Osteocyte (in vitro differentiated cells): Measurements from ENCODE around the gene RIBC2. TPM values are rescaled to one million over a fixed set of nuclear protein-coding genes. Genes with fewer than 3 reads are reported as not detected.

Experiments used
- DNase-seq: peaks from one replicate; pipeline ENCODE4 v3.0.0; 2021; ENCODE audit warnings: mixed read lengths; ENCODE audit not compliant: unreplicated experiment; ENCODE audit errors: extremely low spot score
- H3K27ac Mint-ChIP-seq: one replicate; pipeline ENCODE4 v1.8.0; 2021; ENCODE audit warnings: mild to moderate bottlenecking, mixed read lengths; ENCODE audit not compliant: unreplicated experiment
- H3K27me3 Mint-ChIP-seq: one replicate; pipeline ENCODE4 v1.8.0; 2021; ENCODE audit warnings: mixed read lengths; ENCODE audit not compliant: unreplicated experiment
- H3K36me3 Mint-ChIP-seq: one replicate; pipeline ENCODE4 v1.8.0; 2021; ENCODE audit warnings: mixed read lengths; ENCODE audit not compliant: unreplicated experiment
- H3K4me1 Mint-ChIP-seq: one replicate; pipeline ENCODE4 v1.8.0; 2021; ENCODE audit warnings: mixed read lengths; ENCODE audit not compliant: unreplicated experiment
- H3K4me3 Mint-ChIP-seq: one replicate; pipeline ENCODE4 v1.8.0; 2021; ENCODE audit warnings: mild to moderate bottlenecking, moderate library complexity, mixed read lengths; ENCODE audit not compliant: unreplicated experiment
- H3K9me3 Mint-ChIP-seq: one replicate; pipeline ENCODE4 v1.8.0; 2021; ENCODE audit warnings: mixed read lengths; ENCODE audit not compliant: unreplicated experiment
- total RNA-seq: library from RNA; stranded (reverse); gene quantifications from 2 replicates; pipeline ENCODE4 v1.2.1, GENCODE V29; 2021
- TF ChIP-seq, protein P1 (sequence below): fragments of 200-600 bp; sonication (generic); IDR thresholded peaks from 2 replicates; pipeline ENCODE4 v1.5.0; 2021; ENCODE audit warnings: antibody characterized with exemption, mild to moderate bottlenecking, moderate library complexity

RIBC2 gene
- total RNA-seq, 1 donor from 2014 or later, result 0.56 TPM

DNA sequence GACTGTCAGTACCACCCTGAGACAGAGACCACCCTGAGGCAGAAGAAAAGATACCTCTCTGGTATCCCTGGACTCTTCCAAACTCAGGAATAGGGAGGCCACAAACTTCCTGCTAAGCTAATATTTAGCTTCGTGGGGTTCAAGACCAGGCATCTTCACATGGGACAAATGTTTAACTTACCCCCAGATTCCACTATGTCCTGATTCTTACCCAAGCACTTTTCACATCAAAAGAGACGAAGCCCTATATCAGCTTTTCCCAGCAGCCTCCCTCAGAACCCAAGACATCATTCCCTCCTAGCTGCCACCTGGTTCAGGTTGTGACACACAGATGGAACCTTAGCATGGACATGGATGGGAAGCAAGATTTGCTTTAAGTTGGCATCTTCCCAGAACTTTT lies 32.1 kb upstream of the RIBC2 start:
- H3K4me1 Mint-ChIP-seq, result no peaks in the 10 kb centered on the region
- no peak overlapping the region for H3K27ac Mint-ChIP-seq
- H3K4me3 Mint-ChIP-seq, result no peak overlapping the region
- no peaks in the 10 kb centered on the region for H3K36me3 Mint-ChIP-seq
- H3K27me3 Mint-ChIP-seq, result peaks cover 55% of the 10 kb centered on the region
- H3K9me3 Mint-ChIP-seq, result no peaks in the 10 kb centered on the region
- TF ChIP-seq, protein P1, sequence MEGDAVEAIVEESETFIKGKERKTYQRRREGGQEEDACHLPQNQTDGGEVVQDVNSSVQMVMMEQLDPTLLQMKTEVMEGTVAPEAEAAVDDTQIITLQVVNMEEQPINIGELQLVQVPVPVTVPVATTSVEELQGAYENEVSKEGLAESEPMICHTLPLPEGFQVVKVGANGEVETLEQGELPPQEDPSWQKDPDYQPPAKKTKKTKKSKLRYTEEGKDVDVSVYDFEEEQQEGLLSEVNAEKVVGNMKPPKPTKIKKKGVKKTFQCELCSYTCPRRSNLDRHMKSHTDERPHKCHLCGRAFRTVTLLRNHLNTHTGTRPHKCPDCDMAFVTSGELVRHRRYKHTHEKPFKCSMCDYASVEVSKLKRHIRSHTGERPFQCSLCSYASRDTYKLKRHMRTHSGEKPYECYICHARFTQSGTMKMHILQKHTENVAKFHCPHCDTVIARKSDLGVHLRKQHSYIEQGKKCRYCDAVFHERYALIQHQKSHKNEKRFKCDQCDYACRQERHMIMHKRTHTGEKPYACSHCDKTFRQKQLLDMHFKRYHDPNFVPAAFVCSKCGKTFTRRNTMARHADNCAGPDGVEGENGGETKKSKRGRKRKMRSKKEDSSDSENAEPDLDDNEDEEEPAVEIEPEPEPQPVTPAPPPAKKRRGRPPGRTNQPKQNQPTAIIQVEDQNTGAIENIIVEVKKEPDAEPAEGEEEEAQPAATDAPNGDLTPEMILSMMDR, result no peak
- DNase-seq, result no peak

- peaks cover 66% of the 10 kb centered on the region for H3K27me3 Mint-ChIP-seq
- DNase-seq, result no peak
These were observed 23.9 kb upstream of the RIBC2 start for GRCh38 chr22:45389546-45389945.

GRCh38 chr22:45397806-45398205 lies 15.7 kb upstream of the RIBC2 start:
- Mint-ChIP-seq H3K4me3 (no peak overlapping the region), H3K36me3 (no peaks in the 10 kb centered on the region), H3K4me1 (no peaks in the 10 kb centered on the region), H3K27ac (no peak overlapping the region), H3K9me3 (no peaks in the 10 kb centered on the region), H3K27me3 (peaks cover 67% of the 10 kb centered on the region)
- TF ChIP-seq, protein P1, result no peak
- DNase-seq, result no peak

More at GRCh38 chr22:45389546-45389945, 23.9 kb upstream of the RIBC2 start:
- Mint-ChIP-seq H3K36me3 (no peaks in the 10 kb centered on the region), H3K9me3 (no peaks in the 10 kb centered on the region), H3K4me1 (no peaks in the 10 kb centered on the region), H3K27ac (no peak overlapping the region), H3K4me3 (no peak overlapping the region)
- TF ChIP-seq, protein P1, result no peak

DNA sequence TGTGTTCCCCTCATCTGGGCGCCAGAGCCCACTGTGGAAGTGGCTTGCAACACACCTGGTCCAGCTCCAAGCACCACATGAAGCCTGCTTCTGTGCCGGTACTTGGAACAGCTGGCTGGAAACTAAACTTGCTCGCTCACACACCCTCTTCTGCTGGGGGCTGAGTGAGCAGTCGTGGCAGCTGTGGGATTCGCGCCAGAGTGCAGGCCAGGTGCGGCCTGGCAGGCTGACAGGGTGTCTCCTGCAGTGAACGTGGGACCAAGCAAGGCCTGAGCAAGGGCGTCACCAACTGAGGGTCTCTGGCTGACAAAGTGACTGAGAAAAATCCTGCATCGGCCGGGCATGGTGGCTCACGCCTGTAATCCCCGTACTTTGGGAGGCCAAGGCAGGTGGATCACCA lies 15.3 kb upstream of the RIBC2 start:
- Mint-ChIP-seq H3K27ac (no peak overlapping the region), H3K4me1 (no peaks in the 10 kb centered on the region), H3K36me3 (no peaks in the 10 kb centered on the region), H3K27me3 (peaks cover 69% of the 10 kb centered on the region), H3K4me3 (no peak overlapping the region), H3K9me3 (no peaks in the 10 kb centered on the region)
- no peak for DNase-seq
- TF ChIP-seq, protein P1, result no peak

- Mint-ChIP-seq H3K9me3 (no peaks in the 10 kb centered on the region), H3K4me3 (no peak overlapping the region), H3K4me1 (no peaks in the 10 kb centered on the region), H3K27me3 (peaks cover 67% of the 10 kb centered on the region), H3K27ac (no peak overlapping the region), H3K36me3 (no peaks in the 10 kb centered on the region)
- no peak for DNase-seq
- TF ChIP-seq, protein P1, result no peak
These were observed 13.6 kb upstream of the RIBC2 start for GRCh38 chr22:45399712-45400445.
